ENCODE measurements around the gene MRPS35. TPM values are rescaled to one million over a fixed set of nuclear protein-coding genes. Genes with fewer than 3 reads are reported as not detected.
"Not testable (repeated sequence)": the region's sequence is repeated elsewhere in the genome, so short reads cannot be mapped to it uniquely, and the experiment has no call there.

MRPS35 gene
- total RNA-seq, 1 donor from 2014 or later: 56.7 TPM

GRCh38 chr12:27703720-27704452 lies 6.7 kb upstream of the MRPS35 start:
- no peak for DNase-seq (ENCODE audit: missing footprints)
- ATAC-seq: peak; percentile 84
- intact Hi-C loops (cut with DNase I): loop anchor here (10.0 kb wide), 2 partner anchors 379 to 689 kb away; partner anchors contain the start of gene TM7SF3

GRCh38 chr12:27705263-27705662 lies 5.4 kb upstream of the MRPS35 start:
- intact Hi-C loops (cut with DNase I): loop anchor here (10.0 kb wide), 2 partner anchors 380 to 690 kb away; partner anchors contain the start of gene TM7SF3
- no peak for ATAC-seq
- DNase-seq (ENCODE audit: missing footprints): no peak

- ATAC-seq (no peak), DNase-seq (ENCODE audit: missing footprints) (no peak)
- intact Hi-C loops (cut with DNase I): loop anchor here (10.0 kb wide), 2 partner anchors 382 to 692 kb away; partner anchors contain the start of gene TM7SF3
These were observed 3.4 kb upstream of the MRPS35 start for GRCh38 chr12:27707216-27707615.

- DNase-seq (ENCODE audit: missing footprints) (no peak), ATAC-seq (no peak)
- intact Hi-C loops (cut with DNase I): loop anchor here (10.0 kb wide), 2 partner anchors 385 to 695 kb away; partner anchors contain the start of gene TM7SF3
These were observed 1.3 kb upstream of the MRPS35 start for GRCh38 chr12:27709212-27709931.

GRCh38 chr12:27709932-27710591 lies 570 bp upstream of the MRPS35 start:
- peak; percentile 53 for ATAC-seq
- no peak for DNase-seq (ENCODE audit: missing footprints)
- intact Hi-C loops (cut with DNase I): loop anchor here (10.0 kb wide), 3 partner anchors 385 to 695 kb away; partner anchors contain the start of genes CCDC91 and TM7SF3

- ATAC-seq (no peak), DNase-seq (ENCODE audit: missing footprints) (no peak)
- intact Hi-C loops (cut with DNase I): loop anchor here (10.0 kb wide), 1 partner anchor 484 kb away; the partner anchor contains the start of gene CCDC91
These were observed 668 bp downstream of the MRPS35 start for GRCh38 chr12:27711317-27711682.

- ATAC-seq: no peak
- intact Hi-C loops (cut with DNase I): loop anchor here (10.0 kb wide), 1 partner anchor 483 kb away; the partner anchor contains the start of gene CCDC91
- no peak for DNase-seq (ENCODE audit: missing footprints)
These were observed 1.3 kb downstream of the MRPS35 start for GRCh38 chr12:27711967-27712366.

- DNase-seq (ENCODE audit: missing footprints): no peak
- intact Hi-C loops (cut with DNase I): no loop called here
- ATAC-seq: no peak
These were observed 12.6 kb downstream of the MRPS35 start for GRCh38 chr12:27723212-27723611.

- intact Hi-C loops (cut with DNase I): loop anchor here (10.0 kb wide), 1 partner anchor 1145 kb away; no protein-coding TSS in a partner anchor
- DNase-seq (ENCODE audit: missing footprints) (no peak), ATAC-seq (no peak)
These were observed 19.5 kb downstream of the MRPS35 start for GRCh38 chr12:27730097-27730588.

GRCh38 chr12:27732281-27732680 lies 21.6 kb downstream of the MRPS35 start:
- DNase-seq (ENCODE audit: missing footprints) (no peak), ATAC-seq (no peak)
- intact Hi-C loops (cut with DNase I): loop anchor here (2.0 to 10.0 kb wide), 2 partner anchors 209 to 1143 kb away; no protein-coding TSS in a partner anchor

- DNase-seq (ENCODE audit: missing footprints) (no peak), ATAC-seq (no peak)
- intact Hi-C loops (cut with DNase I): loop anchor here (1.0 to 10.0 kb wide), 3 partner anchors 88 to 1142 kb away; no protein-coding TSS in a partner anchor
These were observed 22.5 kb downstream of the MRPS35 start for GRCh38 chr12:27733052-27733656.

GRCh38 chr12:27733791-27734190 lies 23.2 kb downstream of the MRPS35 start:
- intact Hi-C loops (cut with DNase I): loop anchor here (1.0 to 10.0 kb wide), 3 partner anchors 88 to 1141 kb away; no protein-coding TSS in a partner anchor
- ATAC-seq: no peak
- no peak for DNase-seq (ENCODE audit: missing footprints)

GRCh38 chr12:27734321-27734720 lies 23.7 kb downstream of the MRPS35 start:
- ATAC-seq; DNase-seq (ENCODE audit: missing footprints): not testable (repeated sequence)
- intact Hi-C loops (cut with DNase I): loop anchor here (10.0 kb wide), 1 partner anchor 1140 kb away; no protein-coding TSS in a partner anchor

GRCh38 chr12:27743601-27744000 lies 33.0 kb downstream of the MRPS35 start:
- ATAC-seq: no peak
- intact Hi-C loops (cut with DNase I): no loop called here
- DNase-seq (ENCODE audit: missing footprints): no peak

GRCh38 chr12:27745734-27746133 lies 35.1 kb downstream of the MRPS35 start:
- ATAC-seq; intact Hi-C loops (cut with DNase I); DNase-seq (ENCODE audit: missing footprints): not testable (repeated sequence)

- intact Hi-C loops (cut with DNase I): no loop called here
- DNase-seq (ENCODE audit: missing footprints): no peak
- ATAC-seq: no peak
These were observed 36.6 kb downstream of the MRPS35 start for GRCh38 chr12:27747111-27747820.

- ATAC-seq (no peak), DNase-seq (ENCODE audit: missing footprints) (no peak)
- intact Hi-C loops (cut with DNase I): no loop called here
These were observed 40.9 kb downstream of the MRPS35 start for GRCh38 chr12:27751386-27752047.

Data from Right ventricle myocardium inferior (tissue), 1 donor.